ENCODE measurements around the gene NEURL1B.

GRCh38 chr5:172725785-172726184, 84.7 kb downstream of the NEURL1B start:
- TF ChIP-seq POLR2A (IDR thresholded peaks at IDR 0.05), result no peak
- no peak for TF ChIP-seq POLR2AphosphoS5 (IDR thresholded peaks at IDR 0.05; ENCODE audit: insufficient read depth in 1 of 2, low read depth in 1 of 2)
